ENCODE results near the gene CTH. TPM values are rescaled to one million over a fixed set of nuclear protein-coding genes. Genes with fewer than 3 reads are reported as not detected.
"Not testable (repeated sequence)": the region's sequence is repeated elsewhere in the genome, so short reads cannot be mapped to it uniquely, and the experiment has no call there.

The CTH gene
- total RNA-seq, 1 donor from 2014 or later = 20.2 TPM

DNA sequence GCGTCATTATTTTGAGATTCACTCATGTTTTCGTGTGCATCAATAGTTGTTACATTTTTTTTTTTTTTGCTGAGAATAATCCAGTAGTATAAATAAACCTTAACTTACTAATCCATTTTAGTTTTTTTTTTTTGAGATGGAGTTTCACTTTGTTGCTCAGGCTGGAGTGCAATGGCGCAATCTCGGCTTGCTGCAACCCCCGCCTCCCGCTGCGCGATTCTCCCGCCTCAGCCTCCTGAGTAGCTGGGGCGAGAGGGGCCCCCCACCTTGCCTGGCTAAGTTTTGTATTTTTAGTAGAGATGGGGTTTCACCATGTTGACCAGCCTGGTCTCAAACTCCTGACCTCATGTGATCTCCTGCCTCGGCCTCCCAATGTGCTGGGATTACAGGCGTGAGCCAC, 66.0 kb downstream of the CTH start:
- no peak overlapping the region for H3K4me3 Mint-ChIP-seq (ENCODE audit: unreplicated experiment)
- H3K36me3 Mint-ChIP-seq (ENCODE audit: low read depth, unreplicated experiment) = no peaks in the 10 kb centered on the region
- TF ChIP-seq, protein P1, sequence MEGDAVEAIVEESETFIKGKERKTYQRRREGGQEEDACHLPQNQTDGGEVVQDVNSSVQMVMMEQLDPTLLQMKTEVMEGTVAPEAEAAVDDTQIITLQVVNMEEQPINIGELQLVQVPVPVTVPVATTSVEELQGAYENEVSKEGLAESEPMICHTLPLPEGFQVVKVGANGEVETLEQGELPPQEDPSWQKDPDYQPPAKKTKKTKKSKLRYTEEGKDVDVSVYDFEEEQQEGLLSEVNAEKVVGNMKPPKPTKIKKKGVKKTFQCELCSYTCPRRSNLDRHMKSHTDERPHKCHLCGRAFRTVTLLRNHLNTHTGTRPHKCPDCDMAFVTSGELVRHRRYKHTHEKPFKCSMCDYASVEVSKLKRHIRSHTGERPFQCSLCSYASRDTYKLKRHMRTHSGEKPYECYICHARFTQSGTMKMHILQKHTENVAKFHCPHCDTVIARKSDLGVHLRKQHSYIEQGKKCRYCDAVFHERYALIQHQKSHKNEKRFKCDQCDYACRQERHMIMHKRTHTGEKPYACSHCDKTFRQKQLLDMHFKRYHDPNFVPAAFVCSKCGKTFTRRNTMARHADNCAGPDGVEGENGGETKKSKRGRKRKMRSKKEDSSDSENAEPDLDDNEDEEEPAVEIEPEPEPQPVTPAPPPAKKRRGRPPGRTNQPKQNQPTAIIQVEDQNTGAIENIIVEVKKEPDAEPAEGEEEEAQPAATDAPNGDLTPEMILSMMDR (IDR thresholded peaks at IDR 0.05; ENCODE audit: unreplicated experiment) = no peak
- H3K27me3 Mint-ChIP-seq (ENCODE audit: unreplicated experiment) = no peaks in the 10 kb centered on the region
- peaks cover 3% of the 10 kb centered on the region for H3K4me1 Mint-ChIP-seq (ENCODE audit: unreplicated experiment)
- H3K27ac Mint-ChIP-seq (ENCODE audit: unreplicated experiment) = no peak overlapping the region
- DNase-seq (ENCODE audit: low spot score) = no peak
- no peaks in the 10 kb centered on the region for H3K9me3 Mint-ChIP-seq (ENCODE audit: unreplicated experiment)

DNA sequence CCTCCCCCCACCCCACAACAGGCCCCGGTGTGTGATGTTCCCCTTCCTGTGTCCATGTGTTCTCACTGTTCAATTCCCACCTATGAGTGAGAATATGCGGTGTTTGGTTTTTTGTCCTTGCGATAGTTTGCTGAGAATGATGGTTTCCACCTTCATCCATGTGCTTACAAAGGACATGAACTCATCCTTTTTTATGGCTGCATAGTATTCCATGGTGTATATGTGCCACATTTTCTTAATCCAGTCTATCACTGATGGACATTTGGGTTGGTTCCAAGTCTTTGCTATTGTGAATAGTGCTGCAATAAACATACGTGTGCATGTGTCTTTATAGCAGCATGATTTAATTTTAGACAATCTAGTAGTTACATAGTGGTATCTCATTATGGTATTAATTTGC, 66.8 kb downstream of the CTH start:
- not testable (repeated sequence) for DNase-seq (ENCODE audit: low spot score); H3K36me3 Mint-ChIP-seq (ENCODE audit: low read depth, unreplicated experiment); H3K4me3 Mint-ChIP-seq (ENCODE audit: unreplicated experiment); H3K4me1 Mint-ChIP-seq (ENCODE audit: unreplicated experiment); H3K27ac Mint-ChIP-seq (ENCODE audit: unreplicated experiment); H3K9me3 Mint-ChIP-seq (ENCODE audit: unreplicated experiment); H3K27me3 Mint-ChIP-seq (ENCODE audit: unreplicated experiment)

DNA sequence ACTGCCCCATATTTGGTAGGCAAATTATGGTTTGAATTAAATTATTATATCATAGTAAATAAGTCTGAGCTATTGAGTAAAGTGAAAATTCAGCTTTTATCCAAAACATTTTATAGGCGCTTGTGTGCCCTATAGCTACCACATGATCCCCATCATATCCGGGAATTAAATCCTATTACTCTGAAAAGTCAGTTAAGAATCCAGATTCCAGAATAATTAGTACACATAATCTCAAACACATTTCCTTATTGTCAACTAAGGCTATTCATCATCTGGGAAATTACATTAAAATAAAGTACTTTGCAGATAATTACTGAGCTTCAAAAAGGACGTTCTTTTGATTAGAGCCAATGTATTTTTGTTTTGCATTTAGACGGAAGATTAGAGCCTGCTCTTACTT, 72.3 kb downstream of the CTH start:
- H3K4me1 Mint-ChIP-seq (ENCODE audit: unreplicated experiment) = peaks cover 21% of the 10 kb centered on the region
- peaks cover 6% of the 10 kb centered on the region for H3K27me3 Mint-ChIP-seq (ENCODE audit: unreplicated experiment)
- no peak overlapping the region for H3K27ac Mint-ChIP-seq (ENCODE audit: unreplicated experiment)
- no peaks in the 10 kb centered on the region for H3K9me3 Mint-ChIP-seq (ENCODE audit: unreplicated experiment)
- no peak for DNase-seq (ENCODE audit: low spot score)
- no peaks in the 10 kb centered on the region for H3K36me3 Mint-ChIP-seq (ENCODE audit: low read depth, unreplicated experiment)
- no peak overlapping the region for H3K4me3 Mint-ChIP-seq (ENCODE audit: unreplicated experiment)
- TF ChIP-seq, protein P1 (IDR thresholded peaks at IDR 0.05; ENCODE audit: unreplicated experiment) = no peak

DNA sequence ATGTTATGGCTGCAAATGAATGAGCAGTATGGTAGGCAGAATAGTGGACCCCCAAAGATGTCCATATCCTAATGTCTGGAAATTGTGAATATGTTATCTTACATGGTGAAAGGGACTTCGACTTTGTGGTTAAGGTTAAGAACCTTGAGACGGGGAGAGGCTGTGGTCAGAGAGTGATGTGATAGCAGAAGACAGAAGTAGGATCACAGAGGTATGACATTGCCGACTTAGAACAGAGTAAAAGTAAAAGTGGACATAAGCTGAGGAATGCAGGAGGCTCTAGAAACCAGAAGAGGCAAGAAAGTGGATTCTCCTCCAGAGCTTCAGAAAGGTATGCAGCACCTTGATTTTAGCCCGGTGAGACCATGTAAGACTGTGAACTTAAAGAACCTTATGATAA, 74.6 kb downstream of the CTH start:
- H3K4me3 Mint-ChIP-seq (ENCODE audit: unreplicated experiment) = no peak overlapping the region
- peak overlapping the region; percentile 13 for H3K27ac Mint-ChIP-seq (ENCODE audit: unreplicated experiment)
- H3K36me3 Mint-ChIP-seq (ENCODE audit: low read depth, unreplicated experiment) = no peaks in the 10 kb centered on the region
- TF ChIP-seq, protein P1 (IDR thresholded peaks at IDR 0.05; ENCODE audit: unreplicated experiment) = no peak
- no peaks in the 10 kb centered on the region for H3K9me3 Mint-ChIP-seq (ENCODE audit: unreplicated experiment)
- peaks cover 18% of the 10 kb centered on the region for H3K4me1 Mint-ChIP-seq (ENCODE audit: unreplicated experiment)
- peaks cover 6% of the 10 kb centered on the region for H3K27me3 Mint-ChIP-seq (ENCODE audit: unreplicated experiment)
- no peak for DNase-seq (ENCODE audit: low spot score)

DNA sequence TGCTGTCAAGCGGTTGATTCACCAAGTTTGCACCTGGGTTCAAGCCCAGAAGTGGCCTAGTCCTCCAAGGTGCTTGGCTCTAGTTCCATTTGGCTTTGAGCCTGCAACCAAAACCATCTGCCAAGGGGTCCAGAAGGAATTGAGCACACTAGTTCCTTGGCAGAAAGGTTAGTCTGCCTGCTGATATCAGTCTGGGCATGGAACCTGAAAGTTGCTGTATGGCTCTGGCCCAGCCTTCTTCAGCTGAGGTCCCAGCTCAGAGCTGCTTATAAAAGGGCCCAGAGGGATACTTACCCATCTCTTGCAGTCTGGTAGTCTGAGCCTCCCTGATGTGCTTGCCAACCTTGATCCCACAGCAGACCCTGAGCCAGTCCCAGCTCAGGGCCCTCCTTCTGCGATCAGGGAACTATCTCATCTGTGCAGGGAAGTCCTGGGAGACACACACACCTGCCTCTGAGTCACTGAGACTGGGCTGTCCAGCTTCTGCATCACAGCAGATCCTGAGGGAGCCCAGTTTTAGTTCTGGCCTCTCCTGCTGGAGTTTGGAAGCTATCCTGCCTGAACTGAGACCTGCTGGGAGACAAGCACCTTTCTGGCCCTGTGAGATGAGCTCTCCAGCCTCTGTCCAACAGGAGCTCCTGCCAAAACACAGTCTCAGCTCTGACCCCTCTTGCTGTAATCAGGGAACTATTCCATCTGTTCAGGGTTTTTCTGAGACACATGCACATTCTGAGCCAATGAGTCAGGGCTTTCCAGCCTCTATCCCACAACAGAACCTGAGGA, 75.8 kb downstream of the CTH start:
- DNase-seq (ENCODE audit: low spot score) = no peak
- TF ChIP-seq, protein P1 (IDR thresholded peaks at IDR 0.05; ENCODE audit: unreplicated experiment) = no peak
- H3K9me3 Mint-ChIP-seq (ENCODE audit: unreplicated experiment) = no peaks in the 10 kb centered on the region
- no peak overlapping the region for H3K4me3 Mint-ChIP-seq (ENCODE audit: unreplicated experiment)
- H3K27ac Mint-ChIP-seq (ENCODE audit: unreplicated experiment) = no peak overlapping the region
- H3K27me3 Mint-ChIP-seq (ENCODE audit: unreplicated experiment) = peaks cover 6% of the 10 kb centered on the region
- H3K4me1 Mint-ChIP-seq (ENCODE audit: unreplicated experiment) = peaks cover 18% of the 10 kb centered on the region
- no peaks in the 10 kb centered on the region for H3K36me3 Mint-ChIP-seq (ENCODE audit: low read depth, unreplicated experiment)

Data from endothelial cell (in vitro differentiated cells).